H9 (cell line): Measurements from ENCODE around the gene KANSL1L. TPM values are rescaled to one million over a fixed set of nuclear protein-coding genes. Genes with fewer than 3 reads are reported as not detected.

Experiments used
- DNase-seq: peaks from one replicate; pipeline ENCODE4 v3.0.0-alpha.2; 2017
- H2AFZ ChIP-seq: one replicate; pipeline ENCODE4 v1.6.1; 2013; ENCODE audit warnings: mild to moderate bottlenecking, low read length, control low read depth, moderate library complexity
- H2AK5ac ChIP-seq: 2 replicates; pipeline ENCODE4 v1.6.1; 2013; ENCODE audit warnings: low read length, control low read depth, mixed read lengths; ENCODE audit not compliant: insufficient read length
- H2BK120ac ChIP-seq: one replicate; pipeline ENCODE4 v1.6.1; 2013; ENCODE audit warnings: low read depth, mild to moderate bottlenecking, low read length, control low read depth, inconsistent platforms; ENCODE audit not compliant: poor library complexity, severe bottlenecking
- H2BK12ac ChIP-seq: 2 replicates; pipeline ENCODE4 v1.6.1; 2013; ENCODE audit warnings: low read length, control low read depth, mixed read lengths, low read depth; ENCODE audit not compliant: insufficient read length
- H2BK15ac ChIP-seq: 2 replicates; pipeline ENCODE4 v1.6.1; 2013; ENCODE audit warnings: low read depth, low read length, control low read depth
- H2BK20ac ChIP-seq: one replicate; pipeline ENCODE4 v1.6.1; 2013; ENCODE audit warnings: low read depth, mild to moderate bottlenecking, low read length, control low read depth, inconsistent platforms; ENCODE audit not compliant: poor library complexity, severe bottlenecking
- H2BK5ac ChIP-seq: 2 replicates; pipeline ENCODE4 v1.6.1; 2013; ENCODE audit warnings: low read length, control low read depth, mixed read lengths; ENCODE audit not compliant: insufficient read length
- H3K14ac ChIP-seq: 2 replicates; pipeline ENCODE4 v1.6.1; 2013; ENCODE audit warnings: low read length, control low read depth; ENCODE audit not compliant: insufficient read depth
- H3K18ac ChIP-seq: 2 replicates; pipeline ENCODE4 v1.6.1; 2013; ENCODE audit warnings: low read depth, mild to moderate bottlenecking, mixed read lengths, low read length, control low read depth; ENCODE audit not compliant: insufficient read length
- H3K23ac ChIP-seq: 2 replicates; pipeline ENCODE4 v1.6.1; 2013; ENCODE audit warnings: low read length, control low read depth, mixed read lengths, low read depth; ENCODE audit not compliant: insufficient read length
- H3K23me2 ChIP-seq: 2 replicates; pipeline ENCODE4 v1.6.1; 2013; ENCODE audit warnings: low read depth, mild to moderate bottlenecking, mixed read lengths, low read length, control low read depth; ENCODE audit not compliant: insufficient read length, poor library complexity, severe bottlenecking
- H3K27ac ChIP-seq: 2 replicates; pipeline ENCODE4 v1.5.1; 2013; ENCODE audit warnings: low read length, control low read depth, mixed read lengths, low read depth; ENCODE audit not compliant: insufficient read length
- H3K27me3 ChIP-seq: 2 replicates; pipeline ENCODE4 v1.6.1; 2013; ENCODE audit warnings: low read length, control low read depth, inconsistent platforms; ENCODE audit not compliant: insufficient read depth
- H3K4ac ChIP-seq: 2 replicates; pipeline ENCODE4 v1.6.1; 2013; ENCODE audit warnings: low read depth, mild to moderate bottlenecking, control low read depth, inconsistent platforms, low read length, moderate library complexity
- H3K4me1 ChIP-seq: 2 replicates; pipeline ENCODE4 v1.6.1; 2013; ENCODE audit warnings: low read length, control low read depth, inconsistent platforms; ENCODE audit not compliant: insufficient read depth
- H3K4me2 ChIP-seq: 2 replicates; pipeline ENCODE4 v1.6.1; 2013; ENCODE audit warnings: low read length, control low read depth, mixed read lengths; ENCODE audit not compliant: insufficient read length, insufficient read depth
- H3K56ac ChIP-seq: 2 replicates; pipeline ENCODE4 v1.6.1; 2013; ENCODE audit warnings: low read depth, mild to moderate bottlenecking, mixed read lengths, low read length, control low read depth; ENCODE audit not compliant: insufficient read length
- H3K79me1 ChIP-seq: 2 replicates; pipeline ENCODE4 v1.6.1; 2013; ENCODE audit warnings: low read depth, mild to moderate bottlenecking, moderate library complexity, low read length, control low read depth, inconsistent platforms; ENCODE audit not compliant: insufficient read depth, poor library complexity, severe bottlenecking
- H3K79me2 ChIP-seq: 2 replicates; pipeline ENCODE4 v1.6.1; 2013; ENCODE audit warnings: low read length, control low read depth, inconsistent platforms; ENCODE audit not compliant: insufficient read depth
- H3K9ac ChIP-seq: 2 replicates; pipeline ENCODE4 v1.6.1; 2013; ENCODE audit warnings: low read length, control low read depth, mixed read lengths; ENCODE audit not compliant: insufficient read length; ENCODE audit errors: extremely low read depth
- H3K9me3 ChIP-seq: one replicate; pipeline ENCODE4 v1.6.1; 2013; ENCODE audit warnings: low read depth, low read length, inconsistent platforms; ENCODE audit not compliant: control insufficient read depth
- H3T11ph ChIP-seq: one replicate; pipeline ENCODE4 v1.6.1; 2013; ENCODE audit warnings: mild to moderate bottlenecking, low read length, control low read depth, inconsistent platforms
- H4K20me1 ChIP-seq: one replicate; pipeline ENCODE4 v1.6.1; 2013; ENCODE audit not compliant: control insufficient read depth, insufficient read length, insufficient read depth
- H4K5ac ChIP-seq: 2 replicates; pipeline ENCODE4 v1.6.1; 2013; ENCODE audit warnings: low read depth, mild to moderate bottlenecking, mixed read lengths, low read length, control low read depth; ENCODE audit not compliant: insufficient read length
- H4K8ac ChIP-seq: replicated peaks from 2 replicates; pipeline ENCODE4 v1.6.1; 2013; ENCODE audit warnings: low read length, control low read depth, mixed read lengths, low read depth; ENCODE audit not compliant: insufficient read length
- H4K91ac ChIP-seq: 2 replicates; pipeline ENCODE4 v1.6.1; 2013; ENCODE audit warnings: low read depth, mild to moderate bottlenecking, moderate library complexity, mixed read lengths, low read length, control low read depth; ENCODE audit not compliant: insufficient read length
- H3K27ac Mint-ChIP-seq, 3 experiments: 2 replicates in 2 of 3; 3 replicates in 1 of 3; pipeline ENCODE4 v1.8.0; 2020 to 2021; ENCODE audit warnings: mixed read lengths in 3 of 3, mild to moderate bottlenecking in 1 of 3, moderate library complexity in 1 of 3
- H3K27me3 Mint-ChIP-seq: 2 replicates; pipeline ENCODE4 v1.8.0; 2021; ENCODE audit warnings: low read depth, mild to moderate bottlenecking, moderate library complexity, mixed read lengths
- H3K36me3 Mint-ChIP-seq, 3 experiments: 2 replicates in 2 of 3; 3 replicates in 1 of 3; pipeline ENCODE4 v1.8.0; 2020 to 2021; ENCODE audit warnings: low read depth in 3 of 3, mixed read lengths in 3 of 3; ENCODE audit not compliant: insufficient read depth in 1 of 3
- H3K4me1 Mint-ChIP-seq, 2 experiments: 2 replicates each; pipeline ENCODE4 v1.8.0; 2020; ENCODE audit warnings: mixed read lengths in 2 of 2
- H3K4me3 Mint-ChIP-seq, 2 experiments: 2 replicates in 1 of 2; 3 replicates in 1 of 2; pipeline ENCODE4 v1.8.0; 2020 to 2021; ENCODE audit warnings: mild to moderate bottlenecking in 2 of 2, mixed read lengths in 2 of 2, moderate library complexity in 1 of 2
- H3K9me3 Mint-ChIP-seq, 2 experiments: 2 replicates in 1 of 2; 3 replicates in 1 of 2; pipeline ENCODE4 v1.8.0; 2020; ENCODE audit warnings: mild to moderate bottlenecking in 2 of 2, mixed read lengths in 2 of 2, moderate library complexity in 1 of 2
- WGBS: extraction: QIAGEN DNeasy Blood & Tissue Kit; methylation state at CpG from one replicate; pipeline ENCODE4 v1.1.7; 2013; ENCODE audit warnings: missing lambda C conversion rate, low lambda C conversion rate, mixed read lengths; ENCODE audit not compliant: insufficient read length; ENCODE audit errors: extremely low coverage; 5-methylcytosine and 5-hydroxymethylcytosine counted together
- total RNA-seq: library from RNA; stranded (reverse); gene quantifications from 2 replicates; pipeline ENCODE4 v1.2.1, GENCODE V29; 2021
- TF ChIP-seq, protein P1 (sequence below): fragments of 200-600 bp; sonication (generic); conservative IDR thresholded peaks from 3 replicates; pipeline ENCODE4 v1.8.0; 2021; ENCODE audit warnings: antibody characterized with exemption, mild to moderate bottlenecking

KANSL1L gene
- total RNA-seq, 1 experiment from 2014 or later = 8.2 TPM

DNA sequence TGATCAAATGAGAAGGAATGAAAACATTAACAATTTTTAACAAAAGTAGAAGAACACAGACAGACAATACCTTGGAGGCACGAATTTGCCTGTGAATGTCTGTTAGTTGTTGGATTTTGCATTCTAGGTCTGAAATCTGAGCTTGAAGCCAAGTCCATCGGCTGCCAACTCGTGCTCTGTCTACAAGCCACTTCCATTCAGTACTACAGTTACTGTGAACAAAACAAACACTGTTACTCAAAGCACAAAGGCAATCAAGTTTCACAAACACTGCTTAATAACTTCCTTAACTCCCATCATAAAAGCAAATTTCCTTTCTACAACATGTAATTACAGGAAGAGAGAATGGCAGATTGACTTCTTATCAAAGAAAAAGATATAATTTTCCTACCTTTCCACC is 42.2 kb downstream of the KANSL1L start:
- Mint-ChIP-seq H3K36me3 (peaks cover 18 to 38% (median 32%) of the 10 kb centered on the region in 3 experiments), H3K27ac (peak overlapping the region in 1 of 3 experiments; percentile 64; a peak in 2 of 7 replicates), H3K27me3 (no peaks in the 10 kb centered on the region; the same call in 1 of the 2 replicates), H3K4me3 (no peak overlapping the region), H3K9me3 (peaks cover 9 to 13% of the 10 kb centered on the region in 2 experiments), H3K4me1 (peaks cover 5 to 8% of the 10 kb centered on the region in 2 experiments)
- Histone ChIP-seq H3K4me1 (0 out of 2 replicates have a peak, but pooled peaks cover 3% of the 10 kb centered on the region), H3T11ph (no peak overlapping the region), H2BK20ac (no peak overlapping the region), H4K20me1 (no peaks in the 10 kb centered on the region), H2AFZ (no peak overlapping the region), H3K9ac (no peak overlapping the region), H3K4me2 (no peak overlapping the region), H3K27ac (no peak overlapping the region), H3K79me2 (no peaks in the 10 kb centered on the region), H4K91ac (no peak overlapping the region), H3K14ac (no peak overlapping the region), H3K9me3 (no peaks in the 10 kb centered on the region), H2BK12ac (no peak overlapping the region), H2BK15ac (no peak overlapping the region), H2AK5ac (no peak overlapping the region), H3K23ac (no peak overlapping the region), H4K8ac (no peak overlapping the region), H3K56ac (no peak overlapping the region), H3K18ac (no peak overlapping the region), H3K27me3 (no peaks in the 10 kb centered on the region), H2BK5ac (no peak overlapping the region), H3K23me2 (no peaks in the 10 kb centered on the region), H4K5ac (no peak overlapping the region), H2BK120ac (no peak overlapping the region), H3K4ac (no peak overlapping the region), H3K79me1 (no peaks in the 10 kb centered on the region)
- no CpG with 5 or more reads among the region's 3 CpGs for WGBS
- no peak for DNase-seq
- TF ChIP-seq, protein P1, sequence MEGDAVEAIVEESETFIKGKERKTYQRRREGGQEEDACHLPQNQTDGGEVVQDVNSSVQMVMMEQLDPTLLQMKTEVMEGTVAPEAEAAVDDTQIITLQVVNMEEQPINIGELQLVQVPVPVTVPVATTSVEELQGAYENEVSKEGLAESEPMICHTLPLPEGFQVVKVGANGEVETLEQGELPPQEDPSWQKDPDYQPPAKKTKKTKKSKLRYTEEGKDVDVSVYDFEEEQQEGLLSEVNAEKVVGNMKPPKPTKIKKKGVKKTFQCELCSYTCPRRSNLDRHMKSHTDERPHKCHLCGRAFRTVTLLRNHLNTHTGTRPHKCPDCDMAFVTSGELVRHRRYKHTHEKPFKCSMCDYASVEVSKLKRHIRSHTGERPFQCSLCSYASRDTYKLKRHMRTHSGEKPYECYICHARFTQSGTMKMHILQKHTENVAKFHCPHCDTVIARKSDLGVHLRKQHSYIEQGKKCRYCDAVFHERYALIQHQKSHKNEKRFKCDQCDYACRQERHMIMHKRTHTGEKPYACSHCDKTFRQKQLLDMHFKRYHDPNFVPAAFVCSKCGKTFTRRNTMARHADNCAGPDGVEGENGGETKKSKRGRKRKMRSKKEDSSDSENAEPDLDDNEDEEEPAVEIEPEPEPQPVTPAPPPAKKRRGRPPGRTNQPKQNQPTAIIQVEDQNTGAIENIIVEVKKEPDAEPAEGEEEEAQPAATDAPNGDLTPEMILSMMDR = no peak
